Caco-2 (cell line): ENCODE measurements around the gene RINL. TPM values are rescaled to one million over a fixed set of nuclear protein-coding genes. Genes with fewer than 3 reads are reported as not detected.
A peak's percentile ranks its signal among the peaks of the same experiment; 100 is the strongest.

Source experiments
- BruUV-seq: library from RNA; stranded (reverse); fragments of 400-500 nt; replicated peaks from 2 replicates; lab custom pipeline; 2021; lab: Mats Ljungman, UMichigan
- CTCF ChIA-PET: fragments of 300-600 bp; sonication (Branson Sonifier 250); formaldehyde crosslinking; loops from one replicate; lab custom pipeline; 2022; ENCODE audit warnings: antibody characterized with exemption; lab: Charles Lee
- POLR2A ChIA-PET: fragments of 300-600 bp; sonication (Branson Sonifier 250); formaldehyde crosslinking; loops from one replicate; lab custom pipeline; 2022; ENCODE audit warnings: antibody characterized with exemption; lab: Charles Lee
- DNase-seq, 2 experiments: peaks; one replicate each; pipeline versions ENCODE4 v3.0.0 to v3.0.0-alpha.2; 2020 to 2022
- H3K27me3 ChIP-seq: replicated peaks from 2 replicates; pipeline ENCODE4 v1.6.0; 2011; ENCODE audit warnings: low read length; ENCODE audit not compliant: control insufficient read depth, insufficient read depth
- H3K36me3 ChIP-seq: 2 replicates; pipeline ENCODE4 v1.5.1; 2011; ENCODE audit warnings: low read length; ENCODE audit not compliant: control insufficient read depth, insufficient read depth
- H3K4me1 ChIP-seq: fragments of 250-450 bp; sonication (Bioruptor Pico); 2 replicates; pipeline ENCODE4 v1.5.1; 2020; ENCODE audit warnings: mild to moderate bottlenecking
- H3K4me3 ChIP-seq: 2 replicates; pipeline ENCODE4 v1.5.1; 2011; ENCODE audit warnings: low read depth, mild to moderate bottlenecking, control low read depth, low read length
- H3K9me3 ChIP-seq: fragments of 250-450 bp; sonication (Bioruptor Pico); 2 replicates; pipeline ENCODE4 v1.5.1; 2020; ENCODE audit warnings: mild to moderate bottlenecking, moderate library complexity
- H3K27ac Mint-ChIP-seq: one replicate; pipeline ENCODE4 v1.8.0; 2022; ENCODE audit warnings: mixed read lengths; ENCODE audit not compliant: unreplicated experiment
- H3K27me3 Mint-ChIP-seq: one replicate; pipeline ENCODE4 v1.8.0; 2022; ENCODE audit warnings: mixed read lengths; ENCODE audit not compliant: insufficient read depth, unreplicated experiment
- H3K36me3 Mint-ChIP-seq: one replicate; pipeline ENCODE4 v1.8.0; 2022; ENCODE audit warnings: mild to moderate bottlenecking, mixed read lengths; ENCODE audit not compliant: insufficient read depth, unreplicated experiment
- H3K4me1 Mint-ChIP-seq: one replicate; pipeline ENCODE4 v1.8.0; 2022; ENCODE audit warnings: low read depth, mixed read lengths; ENCODE audit not compliant: unreplicated experiment
- H3K4me3 Mint-ChIP-seq: one replicate; pipeline ENCODE4 v1.8.0; 2022; ENCODE audit warnings: mild to moderate bottlenecking, moderate library complexity, mixed read lengths; ENCODE audit not compliant: unreplicated experiment
- H3K9me3 Mint-ChIP-seq: one replicate; pipeline ENCODE4 v1.8.0; 2022; ENCODE audit warnings: mixed read lengths; ENCODE audit not compliant: unreplicated experiment
- CTCF ChIP-seq, 2 experiments: fragments of 200-600 bp in 1 of 2; IDR thresholded peaks; 1 replicate in 1 of 2; 2 replicates in 1 of 2; pipeline versions ENCODE4 v1.5.1 to v1.8.0; 2011 to 2022; ENCODE audit warnings: antibody characterized with exemption in 1 of 2, control low read depth in 1 of 2, inconsistent platforms in 1 of 2, low read depth in 1 of 2, low read length in 1 of 2, mild to moderate bottlenecking in 1 of 2, moderate library complexity in 1 of 2; ENCODE audit not compliant: insufficient read depth in 1 of 2, severe bottlenecking in 1 of 2, unreplicated experiment in 1 of 2
- intact Hi-C: fragments of 100-400 bp; cut with micrococcal nuclease; formaldehyde crosslinking; loops from one replicate; pipeline ENCODE4 v1.10.0; 2022; ENCODE audit not compliant: unreplicated experiment
- total RNA-seq: library from RNA; stranded (reverse); gene quantifications from 2 replicates; pipeline ENCODE4 v1.2.3, GENCODE V29; 2022

The RINL gene
- total RNA-seq, 1 experiment from 2014 or later: 1.9 TPM

GRCh38 chr19:38848299-38849146 lies 29.6 kb downstream of the RINL start:
- Histone ChIP-seq H3K4me1 (peaks cover 10% of the 10 kb centered on the region; the same call in 1 of the 2 replicates), H3K27me3 (no peaks in the 10 kb centered on the region), H3K36me3 (peaks cover 23% of the 10 kb centered on the region), H3K4me3 (peak overlapping the region; percentile 63), H3K9me3 (no peaks in the 10 kb centered on the region)
- Mint-ChIP-seq H3K27ac (peak overlapping the region; percentile 99), H3K4me3 (peak overlapping the region; percentile 98), H3K4me1 (peaks cover 25% of the 10 kb centered on the region), H3K36me3 (peaks cover 91% of the 10 kb centered on the region), H3K9me3 (no peaks in the 10 kb centered on the region), H3K27me3 (no peaks in the 10 kb centered on the region)
- BruUV-seq: TSS peak; percentile 31
- DNase-seq: no peak
- ChIA-PET POLR2A (interaction anchor here (0.5 to 1.6 kb wide), 27 partner anchors 8 to 1122 kb away, joined by 3 to 33 read pairs (median 5); partner anchors contain the start of genes ACTN4, ECH1, EIF3K and MRPS12), CTCF (interaction anchor here (0.5 to 2.9 kb wide), 8 partner anchors 34 to 579 kb away, joined by 3 to 12 read pairs (median 4); partner anchors contain the start of genes FAM98C, MRPS12, NFKBIB and SARS2)
- no peak for TF ChIP-seq CTCF (IDR thresholded peaks at IDR 0.05; ENCODE audit: insufficient read depth in 1 of 2, low read depth in 1 of 2, low read length in 1 of 2, severe bottlenecking in 1 of 2, unreplicated experiment in 1 of 2)
- intact Hi-C loops: no loop called here

GRCh38 chr19:38846097-38846496 lies 32.0 kb downstream of the RINL start:
- Mint-ChIP-seq H3K27ac (no peak overlapping the region), H3K4me1 (peaks cover 25% of the 10 kb centered on the region), H3K4me3 (no peak overlapping the region), H3K36me3 (peaks cover 96% of the 10 kb centered on the region), H3K9me3 (no peaks in the 10 kb centered on the region), H3K27me3 (no peaks in the 10 kb centered on the region)
- Histone ChIP-seq H3K4me3 (no peak overlapping the region), H3K27me3 (no peaks in the 10 kb centered on the region), H3K36me3 (peaks cover 38% of the 10 kb centered on the region), H3K4me1 (peaks cover 10% of the 10 kb centered on the region; the same call in 1 of the 2 replicates), H3K9me3 (no peaks in the 10 kb centered on the region)
- intact Hi-C loops: no loop called here
- no peak for TF ChIP-seq CTCF (IDR thresholded peaks at IDR 0.05; ENCODE audit: insufficient read depth in 1 of 2, low read depth in 1 of 2, low read length in 1 of 2, severe bottlenecking in 1 of 2, unreplicated experiment in 1 of 2)
- ChIA-PET POLR2A (interaction anchor here (0.5 to 1.3 kb wide), 2 partner anchors 14 to 604 kb away, joined by 4 read pairs; partner anchors contain the start of gene ECH1), CTCF (no interaction called here)
- BruUV-seq: no TSS peak
- no peak for DNase-seq

- Mint-ChIP-seq H3K27me3 (no peaks in the 10 kb centered on the region), H3K27ac (no peak overlapping the region), H3K9me3 (no peaks in the 10 kb centered on the region), H3K36me3 (peaks cover 100% of the 10 kb centered on the region), H3K4me3 (peak overlapping the region; percentile 30), H3K4me1 (peaks cover 29% of the 10 kb centered on the region)
- no peak for DNase-seq
- BruUV-seq: no TSS peak
- ChIA-PET POLR2A (interaction anchor here (0.5 to 1.3 kb wide), 2 partner anchors 14 to 605 kb away, joined by 4 read pairs; partner anchors contain the start of gene ECH1), CTCF (no interaction called here)
- Histone ChIP-seq H3K27me3 (no peaks in the 10 kb centered on the region), H3K4me1 (peaks cover 12% of the 10 kb centered on the region; the same call in 1 of the 2 replicates), H3K9me3 (no peaks in the 10 kb centered on the region), H3K36me3 (peaks cover 39% of the 10 kb centered on the region), H3K4me3 (no peak overlapping the region)
- intact Hi-C loops: no loop called here
- TF ChIP-seq CTCF (IDR thresholded peaks at IDR 0.05; ENCODE audit: insufficient read depth in 1 of 2, low read depth in 1 of 2, low read length in 1 of 2, severe bottlenecking in 1 of 2, unreplicated experiment in 1 of 2): no peak
Measured at GRCh38 chr19:38845374-38846024, 32.6 kb downstream of the RINL start.
